NCI-H146 (cell line): ENCODE measurements around the gene EPB41L2.
"Not testable (repeated sequence)": the region's sequence is repeated elsewhere in the genome, so short reads cannot be mapped to it uniquely, and the experiment has no call there.

Experiments used
- DNase-seq: peaks from one replicate; lab custom pipeline; 2025; lab: John Stamatoyannopoulos, UW

EPB41L2 gene

GRCh38 chr6:131036143-131036542 is 26.9 kb downstream of the EPB41L2 start:
- no peak for DNase-seq

GRCh38 chr6:131035582-131035981 is 27.5 kb downstream of the EPB41L2 start:
- DNase-seq, result no peak

- no peak for DNase-seq
Measured at GRCh38 chr6:131033631-131034030, 29.4 kb downstream of the EPB41L2 start.

GRCh38 chr6:131029626-131030297 is 33.3 kb downstream of the EPB41L2 start:
- DNase-seq, result no peak

GRCh38 chr6:131027326-131027725 is 35.7 kb downstream of the EPB41L2 start:
- DNase-seq, result no peak

GRCh38 chr6:131026243-131026642 is 36.8 kb downstream of the EPB41L2 start:
- no peak for DNase-seq

- DNase-seq, result no peak
Measured at GRCh38 chr6:131024565-131024964, 38.5 kb downstream of the EPB41L2 start.

GRCh38 chr6:131023834-131024504 is 39.1 kb downstream of the EPB41L2 start:
- DNase-seq, result no peak

GRCh38 chr6:131022691-131023090 is 40.4 kb downstream of the EPB41L2 start:
- no peak for DNase-seq

- DNase-seq, result no peak
Measured at GRCh38 chr6:131017962-131018361, 45.1 kb downstream of the EPB41L2 start.

GRCh38 chr6:131015630-131016263 is 47.3 kb downstream of the EPB41L2 start:
- no peak for DNase-seq

GRCh38 chr6:131015025-131015591 is 47.9 kb downstream of the EPB41L2 start:
- no peak for DNase-seq

- DNase-seq, result no peak
Measured at GRCh38 chr6:131014080-131014776, 48.8 kb downstream of the EPB41L2 start.

- DNase-seq, result no peak
Measured at GRCh38 chr6:131013495-131013894, 49.5 kb downstream of the EPB41L2 start.

- DNase-seq, result no peak
Measured at GRCh38 chr6:131009790-131010189, 53.3 kb downstream of the EPB41L2 start.

GRCh38 chr6:131008965-131009364 is 54.1 kb downstream of the EPB41L2 start:
- not testable (repeated sequence) for DNase-seq

GRCh38 chr6:131007964-131008363 is 55.1 kb downstream of the EPB41L2 start:
- DNase-seq, result not testable (repeated sequence)

- DNase-seq, result no peak
Measured at GRCh38 chr6:131007286-131007685, 55.8 kb downstream of the EPB41L2 start.

GRCh38 chr6:131005439-131006016 is 57.5 kb downstream of the EPB41L2 start:
- DNase-seq, result no peak

GRCh38 chr6:131004936-131005335 is 58.1 kb downstream of the EPB41L2 start:
- no peak for DNase-seq

GRCh38 chr6:131004387-131004755 is 58.7 kb downstream of the EPB41L2 start:
- no peak for DNase-seq
